H1 (cell line): ENCODE measurements around the gene KPRP. TPM values are rescaled to one million over a fixed set of nuclear protein-coding genes. Genes with fewer than 3 reads are reported as not detected.

Experiments
- HDAC2 ChIP-seq, 2 experiments: fragments of 300-600 bp in 1 of 2; sonication (generic) in 1 of 2; IDR thresholded peaks; 2 replicates each; pipeline ENCODE4 v1.6.1; 2011 to 2012; ENCODE audit warnings: low read depth in 2 of 2, low read length in 2 of 2, mild to moderate bottlenecking in 2 of 2, moderate library complexity in 2 of 2, borderline replicate concordance in 1 of 2, inconsistent platforms in 1 of 2
- RNF2 ChIP-seq: fragments of 200-900, 300-1000 bp; sonication (generic); IDR thresholded peaks from 2 replicates; pipeline ENCODE4 v1.7.1; 2016; ENCODE audit warnings: borderline replicate concordance, low read depth, mild to moderate bottlenecking, antibody characterized with exemption, low read length; ENCODE audit not compliant: poor library complexity, severe bottlenecking; ENCODE audit errors: missing control alignments
- SP2 ChIP-seq: IDR thresholded peaks from 2 replicates; pipeline ENCODE4 v1.6.1; 2012; ENCODE audit warnings: mild to moderate bottlenecking, low read length, inconsistent platforms
- USF2 ChIP-seq: IDR thresholded peaks from 2 replicates; pipeline ENCODE4 v1.6.1; 2011; ENCODE audit warnings: low read length, improper control_type of control experiment
- polyA plus RNA-seq, 7 experiments: library from polyadenylated mRNA; depleted of rRNA in 3 of 7; stranded (reverse) in 5 of 7; unstranded in 2 of 7; fragments of >200 nt in 5 of 7; fragments of 200-250 nt in 2 of 7; gene quantifications; 1 replicate in 5 of 7; 2 replicates in 1 of 7; 4 replicates in 1 of 7; pipeline versions ENCODE4 v1.2.1 to v1.2.3, GENCODE V29; 2011 to 2013; ENCODE audit warnings: missing spikeins in 2 of 7, mixed read lengths in 2 of 7
- total RNA-seq: library from RNA; stranded (reverse); fragmentation: NEBNext Ultra II Directional; extraction: Animal tissue kit (Norgen Biotek cat#: 25700); gene quantifications from 2 replicates; pipeline ENCODE4 v1.2.1, GENCODE V29; 2021

The KPRP gene
- total and polyA plus RNA-seq, 2 of the 8 experiments (the other 6 are each of a cell fraction or from before 2014, with no cell fraction given): not detected

- TF ChIP-seq HDAC2 (IDR thresholded peaks at IDR 0.05; ENCODE audit: borderline replicate concordance in 1 of 2, low read depth in 2 of 2, low read length in 2 of 2) (no peak), RNF2 (no peak), SP2 (no peak), USF2 (no peak)
These were observed at the start of gene KPRP (continued) for GRCh38 chr1:152757747-152758146.
